ENCODE data around the gene MTERF4. TPM values are rescaled to one million over a fixed set of nuclear protein-coding genes. Genes with fewer than 3 reads are reported as not detected.

MTERF4 gene
- total RNA-seq, 1 donor from 2014 or later = 63.5 TPM

DNA sequence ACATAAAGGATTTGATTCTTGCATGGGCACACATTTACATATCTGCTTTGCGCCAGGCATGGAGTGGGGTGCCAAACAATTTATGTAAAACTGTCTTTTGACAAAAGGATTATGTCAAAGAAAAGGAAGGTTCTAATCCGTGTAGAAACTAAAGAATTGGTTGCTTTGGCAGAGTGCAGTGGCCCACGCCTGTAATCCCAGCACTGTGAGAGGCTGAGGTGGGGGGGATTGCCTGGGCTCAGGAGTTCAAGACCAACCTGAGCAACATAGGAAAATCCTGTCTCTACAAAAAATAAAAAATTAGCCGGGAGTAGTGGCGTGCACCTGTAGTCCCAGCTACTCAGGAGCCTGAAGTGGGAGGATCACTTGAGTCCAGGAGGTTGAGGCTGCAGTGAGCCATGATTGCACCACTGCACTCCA is 1.1 kb upstream of the MTERF4 start:
- Mint-ChIP-seq H3K27me3 (ENCODE audit: unreplicated experiment) (peaks cover 11% of the 10 kb centered on the region), H3K27ac (ENCODE audit: unreplicated experiment) (peak overlapping the region; percentile 92), H3K9me3 (ENCODE audit: unreplicated experiment) (peaks cover 8% of the 10 kb centered on the region), H3K4me3 (ENCODE audit: unreplicated experiment) (peak overlapping the region; percentile 97), H3K36me3 (ENCODE audit: unreplicated experiment) (peaks cover 4% of the 10 kb centered on the region), H3K4me1 (ENCODE audit: low read depth, unreplicated experiment) (peaks cover 9% of the 10 kb centered on the region)
- TF ChIP-seq, protein P1, sequence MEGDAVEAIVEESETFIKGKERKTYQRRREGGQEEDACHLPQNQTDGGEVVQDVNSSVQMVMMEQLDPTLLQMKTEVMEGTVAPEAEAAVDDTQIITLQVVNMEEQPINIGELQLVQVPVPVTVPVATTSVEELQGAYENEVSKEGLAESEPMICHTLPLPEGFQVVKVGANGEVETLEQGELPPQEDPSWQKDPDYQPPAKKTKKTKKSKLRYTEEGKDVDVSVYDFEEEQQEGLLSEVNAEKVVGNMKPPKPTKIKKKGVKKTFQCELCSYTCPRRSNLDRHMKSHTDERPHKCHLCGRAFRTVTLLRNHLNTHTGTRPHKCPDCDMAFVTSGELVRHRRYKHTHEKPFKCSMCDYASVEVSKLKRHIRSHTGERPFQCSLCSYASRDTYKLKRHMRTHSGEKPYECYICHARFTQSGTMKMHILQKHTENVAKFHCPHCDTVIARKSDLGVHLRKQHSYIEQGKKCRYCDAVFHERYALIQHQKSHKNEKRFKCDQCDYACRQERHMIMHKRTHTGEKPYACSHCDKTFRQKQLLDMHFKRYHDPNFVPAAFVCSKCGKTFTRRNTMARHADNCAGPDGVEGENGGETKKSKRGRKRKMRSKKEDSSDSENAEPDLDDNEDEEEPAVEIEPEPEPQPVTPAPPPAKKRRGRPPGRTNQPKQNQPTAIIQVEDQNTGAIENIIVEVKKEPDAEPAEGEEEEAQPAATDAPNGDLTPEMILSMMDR (IDR thresholded peaks at IDR 0.05; ENCODE audit: partially characterized antibody, unreplicated experiment) = no peak
- DNase-seq = no peak

DNA sequence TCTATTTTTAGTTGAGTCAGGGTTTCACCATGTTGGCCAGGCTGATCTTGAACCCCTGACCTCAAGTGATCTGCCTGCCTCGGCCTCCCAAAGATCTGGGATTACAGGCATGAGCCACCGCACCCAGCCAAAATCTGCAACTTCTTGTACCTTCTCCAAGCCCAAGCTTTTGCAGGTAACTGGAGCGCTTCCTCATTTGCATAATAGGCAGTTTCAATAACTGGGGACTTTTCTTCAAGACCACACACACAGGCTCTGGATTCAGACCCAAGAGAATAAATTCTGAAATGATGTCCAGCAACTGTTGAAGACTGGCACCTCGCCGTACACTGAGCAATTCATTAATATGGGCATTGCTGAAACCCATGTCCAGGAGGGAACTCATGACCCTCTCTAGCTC is 2.8 kb downstream of the MTERF4 start:
- H3K27ac Mint-ChIP-seq (ENCODE audit: unreplicated experiment) = no peak overlapping the region
- DNase-seq = no peak
- H3K36me3 Mint-ChIP-seq (ENCODE audit: unreplicated experiment) = peaks cover 7% of the 10 kb centered on the region
- H3K4me1 Mint-ChIP-seq (ENCODE audit: low read depth, unreplicated experiment) = peaks cover 2% of the 10 kb centered on the region
- peaks cover 13% of the 10 kb centered on the region for H3K27me3 Mint-ChIP-seq (ENCODE audit: unreplicated experiment)
- H3K9me3 Mint-ChIP-seq (ENCODE audit: unreplicated experiment) = peaks cover 6% of the 10 kb centered on the region
- TF ChIP-seq, protein P1 (IDR thresholded peaks at IDR 0.05; ENCODE audit: partially characterized antibody, unreplicated experiment) = no peak
- no peak overlapping the region for H3K4me3 Mint-ChIP-seq (ENCODE audit: unreplicated experiment)

DNA sequence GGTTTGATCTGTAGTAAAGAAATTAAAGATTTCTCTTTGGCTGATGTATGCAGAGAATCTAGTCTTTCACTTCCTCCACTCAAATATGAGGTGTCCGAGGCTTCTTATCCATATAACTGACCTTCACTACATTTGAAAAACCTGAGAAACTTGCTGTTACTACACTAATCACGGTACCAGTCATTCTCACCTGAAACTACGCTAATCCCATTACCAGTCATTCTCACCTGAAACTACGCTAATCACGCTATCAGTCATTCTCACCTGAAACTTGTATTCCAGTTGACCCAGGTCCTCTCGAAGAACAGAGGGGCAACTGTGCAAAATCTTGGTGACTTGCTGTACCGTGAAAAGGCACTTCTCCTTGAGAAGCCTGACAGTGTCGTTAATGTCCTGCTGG is 5.1 kb downstream of the MTERF4 start:
- Mint-ChIP-seq H3K36me3 (ENCODE audit: unreplicated experiment) (peaks cover 7% of the 10 kb centered on the region), H3K4me1 (ENCODE audit: low read depth, unreplicated experiment) (peaks cover 9% of the 10 kb centered on the region), H3K9me3 (ENCODE audit: unreplicated experiment) (peaks cover 5% of the 10 kb centered on the region), H3K4me3 (ENCODE audit: unreplicated experiment) (no peak overlapping the region), H3K27ac (ENCODE audit: unreplicated experiment) (no peak overlapping the region), H3K27me3 (ENCODE audit: unreplicated experiment) (peaks cover 9% of the 10 kb centered on the region)
- TF ChIP-seq, protein P1 (IDR thresholded peaks at IDR 0.05; ENCODE audit: partially characterized antibody, unreplicated experiment) = no peak
- no peak for DNase-seq

DNA sequence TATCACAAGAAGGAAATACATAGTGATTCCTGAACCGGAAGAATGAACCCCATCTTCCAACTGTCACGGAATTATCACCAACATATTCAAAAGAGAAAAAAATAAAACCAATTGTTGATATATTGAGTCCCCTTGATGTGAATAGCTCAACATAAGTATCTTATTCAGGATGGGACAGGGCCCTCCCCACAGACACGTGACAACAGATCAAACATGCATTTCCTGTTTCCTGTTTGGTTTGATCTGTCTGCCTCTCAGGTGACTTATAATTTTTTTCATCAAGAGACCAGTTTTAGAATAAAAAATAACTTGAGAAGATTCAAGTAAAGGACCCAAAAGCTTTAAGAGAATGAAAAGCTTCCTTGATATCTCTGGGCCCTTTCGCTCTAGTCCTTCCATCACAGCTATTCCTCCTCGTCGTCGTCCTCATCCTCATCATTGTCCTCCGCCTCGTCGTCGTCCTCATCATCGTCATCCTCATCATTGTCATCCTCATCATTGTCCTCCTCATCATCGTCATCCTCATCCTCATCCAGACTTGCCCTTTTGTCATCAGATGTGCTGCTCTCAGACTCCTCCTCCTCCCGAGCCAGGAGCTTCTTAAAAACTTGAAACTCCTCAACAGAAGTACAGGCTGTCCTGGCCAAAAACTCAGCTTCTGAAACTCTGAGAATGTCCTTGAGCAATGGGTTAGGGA is 6.3 kb downstream of the MTERF4 start:
- Mint-ChIP-seq H3K36me3 (ENCODE audit: unreplicated experiment) (peaks cover 7% of the 10 kb centered on the region), H3K27ac (ENCODE audit: unreplicated experiment) (no peak overlapping the region), H3K4me1 (ENCODE audit: low read depth, unreplicated experiment) (peaks cover 20% of the 10 kb centered on the region), H3K9me3 (ENCODE audit: unreplicated experiment) (peaks cover 10% of the 10 kb centered on the region), H3K27me3 (ENCODE audit: unreplicated experiment) (peaks cover 10% of the 10 kb centered on the region), H3K4me3 (ENCODE audit: unreplicated experiment) (peak overlapping the region; percentile 3)
- no peak for DNase-seq
- TF ChIP-seq, protein P1 (IDR thresholded peaks at IDR 0.05; ENCODE audit: partially characterized antibody, unreplicated experiment) = no peak

DNA sequence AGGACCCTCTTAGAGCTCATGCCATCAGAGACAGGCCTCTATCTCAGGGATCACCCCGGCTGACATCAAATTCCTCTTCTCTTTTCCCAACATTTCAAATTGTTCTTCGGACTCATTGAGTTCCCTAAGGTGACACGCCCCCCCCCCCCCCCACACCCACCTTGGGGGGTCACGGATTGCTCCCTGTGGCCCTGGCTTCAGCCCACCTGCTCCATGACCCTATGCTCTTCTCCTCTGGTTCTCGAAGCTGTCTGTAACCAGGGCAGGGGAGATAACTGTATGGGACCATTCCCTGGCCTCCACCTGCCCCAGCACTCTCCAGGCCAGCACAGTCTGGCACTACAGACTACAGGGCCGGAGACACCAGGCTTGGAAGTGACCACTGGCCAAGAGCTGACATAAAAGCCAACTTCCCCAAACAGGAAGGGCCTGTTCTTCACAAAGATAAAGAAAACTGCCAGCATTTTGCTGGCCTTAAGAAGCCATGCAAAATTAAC is 7.1 kb downstream of the MTERF4 start:
- H3K4me1 Mint-ChIP-seq (ENCODE audit: low read depth, unreplicated experiment) = peaks cover 23% of the 10 kb centered on the region
- no peak overlapping the region for H3K4me3 Mint-ChIP-seq (ENCODE audit: unreplicated experiment)
- no peak overlapping the region for H3K27ac Mint-ChIP-seq (ENCODE audit: unreplicated experiment)
- H3K27me3 Mint-ChIP-seq (ENCODE audit: unreplicated experiment) = peaks cover 10% of the 10 kb centered on the region
- H3K9me3 Mint-ChIP-seq (ENCODE audit: unreplicated experiment) = peaks cover 10% of the 10 kb centered on the region
- no peak for DNase-seq
- peaks cover 7% of the 10 kb centered on the region for H3K36me3 Mint-ChIP-seq (ENCODE audit: unreplicated experiment)
- TF ChIP-seq, protein P1 (IDR thresholded peaks at IDR 0.05; ENCODE audit: partially characterized antibody, unreplicated experiment) = no peak
